GM12874 (cell line): Measurements from ENCODE around the gene OR4D1.
A peak's percentile ranks its signal among the peaks of the same experiment; 100 is the strongest.

ENCODE experiments used
- CTCF ChIP-seq: IDR thresholded peaks from 2 replicates; pipeline ENCODE4 v1.5.1; 2011; ENCODE audit warnings: low read depth, mild to moderate bottlenecking, control low read depth, low read length, moderate library complexity; ENCODE audit not compliant: insufficient read depth

OR4D1 gene

DNA sequence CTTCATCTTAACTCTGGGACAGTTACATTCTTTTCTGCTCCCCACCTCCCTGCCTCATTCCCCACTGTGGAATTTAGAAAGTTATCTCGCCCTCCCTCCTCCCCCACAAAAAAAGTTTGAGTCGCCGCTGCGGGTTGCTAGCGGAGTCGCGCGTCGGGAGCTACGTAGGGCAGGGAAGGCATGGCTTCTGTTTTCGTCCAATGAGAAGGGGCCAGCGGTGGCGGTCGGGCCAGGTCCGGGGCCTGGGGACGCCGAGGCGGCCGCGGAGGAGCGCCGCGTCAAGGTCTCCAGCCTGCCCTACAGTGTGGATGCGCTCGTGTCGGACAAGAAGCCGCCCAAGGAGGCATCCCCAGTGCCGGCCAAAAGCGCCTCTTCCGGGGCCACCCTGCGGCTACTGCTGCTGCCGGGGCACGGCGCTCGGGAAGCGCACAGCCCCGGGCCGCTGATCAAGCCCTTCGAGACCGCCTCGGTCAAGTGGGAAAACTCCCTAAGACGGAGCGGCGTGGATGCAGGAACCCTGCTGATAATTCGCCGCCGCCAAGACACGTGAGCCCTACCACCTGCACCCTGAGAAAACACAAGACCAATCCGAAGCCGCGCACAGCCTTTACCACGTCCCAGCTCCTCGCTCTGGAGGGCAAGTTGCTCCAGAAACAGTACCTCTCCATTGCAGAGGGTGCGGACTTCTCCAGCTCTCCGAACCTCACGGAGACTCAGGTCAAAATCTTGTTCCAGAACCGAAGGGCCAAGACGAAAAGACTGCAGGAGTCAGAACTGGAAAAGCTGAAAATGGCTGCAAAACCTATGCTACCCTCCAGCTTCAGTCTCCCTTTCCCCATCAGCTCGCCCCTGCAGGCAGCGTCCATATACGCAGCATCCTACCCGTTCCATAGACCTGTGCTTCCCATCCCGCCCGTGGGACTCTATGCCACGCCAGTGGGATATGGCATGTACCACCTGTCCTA is 8.9 kb downstream of the OR4D1 start:
- TF ChIP-seq CTCF: no peak

- TF ChIP-seq CTCF: no peak
Observed at GRCh38 chr17:58158181-58158580, 10.0 kb downstream of the OR4D1 start.

GRCh38 chr17:58161566-58161965 is 13.4 kb downstream of the OR4D1 start:
- TF ChIP-seq CTCF: no peak

DNA sequence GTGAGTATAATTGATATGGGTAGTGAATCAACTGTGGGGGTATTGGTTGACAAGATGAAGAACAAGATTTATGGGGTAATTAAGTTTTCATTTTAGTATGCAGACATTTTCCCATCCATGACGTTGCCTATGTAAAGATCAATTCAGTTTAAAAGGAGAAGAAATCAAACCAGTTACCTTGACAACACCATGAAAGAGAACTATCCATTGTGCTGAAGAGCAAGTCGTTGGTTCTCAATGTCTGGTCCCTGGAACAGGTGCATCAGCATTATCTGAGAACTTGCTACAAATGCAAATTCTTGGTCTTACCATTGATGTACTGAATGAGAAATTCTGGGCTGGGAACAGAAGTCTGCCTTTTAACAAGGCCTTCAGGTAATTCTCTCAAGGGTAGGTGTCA is 17.8 kb downstream of the OR4D1 start:
- TF ChIP-seq CTCF: no peak

- no peak for TF ChIP-seq CTCF
Observed at GRCh38 chr17:58166682-58167081, 18.5 kb downstream of the OR4D1 start, which contains the start of gene OR4D2. OR4D2 (plus strand) TSS chr17:58166982; CDS start chr17:58169656, 2,674 bp downstream.

DNA sequence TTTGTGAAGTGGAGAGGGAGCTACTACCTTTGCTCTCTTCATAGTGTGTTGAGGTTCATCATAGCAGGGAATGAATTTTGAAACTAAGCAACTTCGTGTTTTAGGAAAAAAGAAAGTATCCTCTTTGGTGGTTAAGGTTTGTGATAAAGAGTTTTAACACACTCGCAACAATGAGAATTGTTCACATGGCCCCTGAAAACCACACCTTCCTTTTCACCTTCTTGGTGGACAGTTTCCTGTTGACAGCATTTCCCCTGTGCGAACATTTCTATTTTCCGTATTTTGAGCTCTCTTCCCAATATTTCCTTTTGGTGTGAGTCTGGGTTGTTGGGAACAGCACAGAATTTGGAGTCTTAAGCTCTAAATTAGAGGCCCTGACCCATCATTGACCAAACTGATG is 22.4 kb downstream of the OR4D1 start:
- TF ChIP-seq CTCF: no peak

GRCh38 chr17:58172369-58173071 is 24.3 kb downstream of the OR4D1 start:
- peak; percentile 49; the same call in 1 of the 2 replicates for TF ChIP-seq CTCF
